ENCODE measurements around the gene CCDC158. TPM values are rescaled to one million over a fixed set of nuclear protein-coding genes. Genes with fewer than 3 reads are reported as not detected.

CCDC158 gene
- total RNA-seq, 4 donors from 2014 or later = 0.16 to 0.55 TPM; not detected in 2

GRCh38 chr4:76386566-76387305 is 34.2 kb downstream of the CCDC158 start:
- DNase-seq = no peak
- intact Hi-C loops (cut with DNase I; ENCODE audit: low total_unique reads) = no loop called here
- Histone ChIP-seq H3K9me3 (peaks cover 0 to 5% of the 10 kb centered on the region in 2 donors), H3K4me1 (no peaks in the 10 kb centered on the region), H3K27me3 (no peaks in the 10 kb centered on the region), H3K27ac (no peak overlapping the region), H3K36me3 (no peaks in the 10 kb centered on the region), H3K4me3 (no peak overlapping the region)
- in situ Hi-C loops (cut with MboI; ENCODE audit: low pct_ligation_motif_present in 1 of 4, low pct_unique_long_range_greater_than_20kb in 1 of 4, low sequenced_read_pairs in 3 of 4) = loop anchor here in 1 of 4 donors (10.0 kb wide), 1 partner anchor 212 kb away; no protein-coding TSS in a partner anchor
- TF ChIP-seq EP300 (IDR thresholded peaks at IDR 0.05; ENCODE audit: low read depth) (no peak), POLR2A (IDR thresholded peaks at IDR 0.05) (no peak), POLR2AphosphoS5 (IDR thresholded peaks at IDR 0.05) (no peak), CTCF (IDR thresholded peaks at IDR 0.05) (no peak)
- WGBS, 2 donors (ENCODE audit: low coverage in 1 of 2) = 88 to 100% methylated on average over 2 to 6 of the region's 6 CpGs

GRCh38 chr4:76385974-76386373 is 35.0 kb downstream of the CCDC158 start:
- TF ChIP-seq POLR2A (IDR thresholded peaks at IDR 0.05) (no peak), CTCF (IDR thresholded peaks at IDR 0.05) (no peak), EP300 (IDR thresholded peaks at IDR 0.05; ENCODE audit: low read depth) (no peak), POLR2AphosphoS5 (IDR thresholded peaks at IDR 0.05) (no peak)
- H3K4me1 ChIP-seq = no peaks in the 10 kb centered on the region
- H3K27ac ChIP-seq = no peak overlapping the region
- no peak overlapping the region for H3K4me3 ChIP-seq
- H3K27me3 ChIP-seq = no peaks in the 10 kb centered on the region
- peaks cover 0 to 5% of the 10 kb centered on the region in 2 donors for H3K9me3 ChIP-seq
- H3K36me3 ChIP-seq = no peaks in the 10 kb centered on the region
- in situ Hi-C loops (cut with MboI; ENCODE audit: low pct_ligation_motif_present in 1 of 4, low pct_unique_long_range_greater_than_20kb in 1 of 4, low sequenced_read_pairs in 3 of 4) (loop anchor here in 1 of 4 donors (10.0 kb wide), 1 partner anchor 211 kb away; no protein-coding TSS in a partner anchor), intact Hi-C loops (cut with DNase I; ENCODE audit: low total_unique reads) (no loop called here)
- 84 to 91% methylated on average over 6 of the region's 6 CpGs for WGBS, 2 donors (ENCODE audit: low coverage in 1 of 2)
- no peak for DNase-seq

- Histone ChIP-seq H3K9me3 (no peaks in the 10 kb centered on the region), H3K4me3 (no peak overlapping the region), H3K27ac (no peak overlapping the region), H3K36me3 (no peaks in the 10 kb centered on the region), H3K27me3 (no peaks in the 10 kb centered on the region), H3K4me1 (no peaks in the 10 kb centered on the region)
- intact Hi-C loops (cut with DNase I; ENCODE audit: low total_unique reads) = no loop called here
- 84 to 89% methylated on average over 3 to 4 of the region's 4 CpGs for WGBS, 2 donors (ENCODE audit: low coverage in 1 of 2)
- DNase-seq = no peak
- TF ChIP-seq POLR2A (IDR thresholded peaks at IDR 0.05) = no peak
- no peak for TF ChIP-seq EP300 (IDR thresholded peaks at IDR 0.05; ENCODE audit: low read depth)
- TF ChIP-seq POLR2AphosphoS5 (IDR thresholded peaks at IDR 0.05) = no peak
- no peak for TF ChIP-seq CTCF (IDR thresholded peaks at IDR 0.05)
- in situ Hi-C loops (cut with MboI; ENCODE audit: low pct_ligation_motif_present in 1 of 4, low pct_unique_long_range_greater_than_20kb in 1 of 4, low sequenced_read_pairs in 3 of 4) = loop anchor here in 1 of 4 donors (10.0 kb wide), 1 partner anchor 209 kb away; no protein-coding TSS in a partner anchor
These were observed 36.9 kb downstream of the CCDC158 start for GRCh38 chr4:76384052-76384451.

- intact Hi-C loops (cut with DNase I; ENCODE audit: low total_unique reads) (no loop called here), in situ Hi-C loops (cut with MboI; ENCODE audit: low pct_ligation_motif_present in 1 of 4, low pct_unique_long_range_greater_than_20kb in 1 of 4, low sequenced_read_pairs in 3 of 4) (loop anchor here in 1 of 4 donors (10.0 kb wide), 1 partner anchor 208 kb away; no protein-coding TSS in a partner anchor)
- no peaks in the 10 kb centered on the region for H3K27me3 ChIP-seq
- no peak overlapping the region for H3K27ac ChIP-seq
- H3K4me3 ChIP-seq = no peak overlapping the region
- no peaks in the 10 kb centered on the region for H3K4me1 ChIP-seq
- H3K36me3 ChIP-seq = no peaks in the 10 kb centered on the region
- no peak for TF ChIP-seq EP300 (IDR thresholded peaks at IDR 0.05; ENCODE audit: low read depth)
- no peak for TF ChIP-seq POLR2A (IDR thresholded peaks at IDR 0.05)
- TF ChIP-seq CTCF (IDR thresholded peaks at IDR 0.05) = no peak
- no peak for TF ChIP-seq POLR2AphosphoS5 (IDR thresholded peaks at IDR 0.05)
- no peak for DNase-seq
- no peaks in the 10 kb centered on the region for H3K9me3 ChIP-seq
- WGBS, 2 donors (ENCODE audit: low coverage in 1 of 2) = 46 to 78% methylated on average over 2 of the region's 2 CpGs
These were observed 37.9 kb downstream of the CCDC158 start for GRCh38 chr4:76383001-76383400.
